ENCODE measurements around the gene TTC24.

Gene TTC24

DNA sequence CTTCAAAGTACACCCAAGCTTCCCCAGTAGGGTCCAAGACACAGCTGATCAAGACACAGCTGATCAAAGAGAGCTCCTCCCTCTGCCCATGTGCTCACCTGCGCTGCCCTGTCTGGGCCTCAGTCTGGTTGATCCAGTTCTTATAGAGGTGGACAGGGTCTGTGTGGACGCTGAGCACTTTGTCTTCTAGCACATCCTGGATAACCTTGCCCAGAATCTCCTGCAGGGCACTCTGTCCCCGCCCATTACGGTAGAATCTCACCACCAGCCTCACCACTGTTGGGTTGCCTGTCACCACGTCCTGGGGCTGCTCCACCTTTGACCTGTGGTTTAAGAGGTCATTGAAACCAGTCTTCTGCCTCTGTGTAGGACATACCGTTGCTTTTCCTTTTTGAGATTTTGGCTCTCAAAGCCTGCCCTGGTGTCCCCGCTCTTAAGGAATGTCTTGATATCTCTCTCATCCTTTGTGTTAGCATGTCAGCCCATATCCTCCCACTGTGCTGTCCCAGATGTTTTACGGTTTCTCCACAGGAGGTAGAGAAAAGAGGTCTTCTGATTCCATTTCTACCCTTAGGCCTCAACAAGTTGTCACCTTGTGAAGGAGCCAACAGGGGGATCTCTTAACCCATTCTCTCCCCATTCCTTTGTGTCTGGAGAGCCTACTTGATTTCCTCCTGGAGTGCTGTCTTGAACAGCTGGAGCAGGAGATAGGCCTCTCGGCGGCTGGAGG lies 40.6 kb upstream of the TTC24 start:
- no peaks in the 10 kb centered on the region for H3F3A ChIP-seq (ENCODE audit: insufficient read depth)
- no peak overlapping the region for H2AFZ ChIP-seq (ENCODE audit: low read depth, low read length, severe bottlenecking)
- H3K27me3 ChIP-seq (ENCODE audit: low read length), result no peaks in the 10 kb centered on the region
- no peak overlapping the region for H3K27ac ChIP-seq (ENCODE audit: low read depth, low read length)
- H3K79me2 ChIP-seq (ENCODE audit: insufficient read depth, low read length), result no peaks in the 10 kb centered on the region
- H3K9me2 ChIP-seq (replicated peaks; ENCODE audit: insufficient read depth, low read length), result no peaks in the 10 kb centered on the region
- no peaks in the 10 kb centered on the region for H4K20me1 ChIP-seq (ENCODE audit: low read depth, low read length)
- no peaks in the 10 kb centered on the region for H3K9me3 ChIP-seq (ENCODE audit: insufficient read depth, low read length)
- H3K4me3 ChIP-seq (ENCODE audit: insufficient read depth, low read length, poor library complexity, severe bottlenecking), result no peak overlapping the region
- no peak overlapping the region for H3K9ac ChIP-seq (ENCODE audit: low read length)
- TF ChIP-seq, protein P1, sequence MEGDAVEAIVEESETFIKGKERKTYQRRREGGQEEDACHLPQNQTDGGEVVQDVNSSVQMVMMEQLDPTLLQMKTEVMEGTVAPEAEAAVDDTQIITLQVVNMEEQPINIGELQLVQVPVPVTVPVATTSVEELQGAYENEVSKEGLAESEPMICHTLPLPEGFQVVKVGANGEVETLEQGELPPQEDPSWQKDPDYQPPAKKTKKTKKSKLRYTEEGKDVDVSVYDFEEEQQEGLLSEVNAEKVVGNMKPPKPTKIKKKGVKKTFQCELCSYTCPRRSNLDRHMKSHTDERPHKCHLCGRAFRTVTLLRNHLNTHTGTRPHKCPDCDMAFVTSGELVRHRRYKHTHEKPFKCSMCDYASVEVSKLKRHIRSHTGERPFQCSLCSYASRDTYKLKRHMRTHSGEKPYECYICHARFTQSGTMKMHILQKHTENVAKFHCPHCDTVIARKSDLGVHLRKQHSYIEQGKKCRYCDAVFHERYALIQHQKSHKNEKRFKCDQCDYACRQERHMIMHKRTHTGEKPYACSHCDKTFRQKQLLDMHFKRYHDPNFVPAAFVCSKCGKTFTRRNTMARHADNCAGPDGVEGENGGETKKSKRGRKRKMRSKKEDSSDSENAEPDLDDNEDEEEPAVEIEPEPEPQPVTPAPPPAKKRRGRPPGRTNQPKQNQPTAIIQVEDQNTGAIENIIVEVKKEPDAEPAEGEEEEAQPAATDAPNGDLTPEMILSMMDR (IDR thresholded peaks at IDR 0.05; ENCODE audit: insufficient read depth, low read length, poor library complexity, severe bottlenecking), result no peak
- TF ChIP-seq EZH2phosphoT487 (conservative IDR thresholded peaks at IDR 0.05; ENCODE audit: low read length), result no peak
- no peak overlapping the region for H3K4me2 ChIP-seq (ENCODE audit: low read depth, low read length, poor library complexity, severe bottlenecking)
- no peaks in the 10 kb centered on the region for H3K36me3 ChIP-seq (ENCODE audit: low read length)

DNA sequence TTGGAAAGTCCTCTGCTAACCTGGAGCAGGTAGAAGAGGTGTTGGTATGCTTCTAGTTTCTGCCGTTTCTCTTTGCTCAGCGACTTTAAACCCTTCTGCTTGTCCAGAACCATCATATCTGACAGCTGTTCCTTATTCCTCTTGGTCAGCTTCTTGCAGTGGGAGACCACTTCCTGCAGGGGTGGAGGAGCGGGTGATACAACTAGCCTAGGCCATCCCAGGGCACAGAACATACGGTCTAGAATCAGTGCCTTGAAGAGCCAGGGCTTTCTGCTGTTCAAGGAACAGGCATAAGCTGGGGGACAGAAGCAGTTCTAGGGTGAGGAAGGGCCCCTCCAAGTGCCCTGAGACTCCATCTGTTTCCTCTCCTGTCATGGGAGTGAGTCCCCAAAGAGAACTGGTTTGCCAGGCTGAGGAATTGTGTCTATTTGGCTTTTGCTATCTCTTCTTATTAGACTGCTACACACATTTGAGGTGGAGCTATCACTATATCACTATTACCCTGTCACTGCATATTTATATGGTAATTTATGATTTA lies 39.6 kb upstream of the TTC24 start:
- Histone ChIP-seq H3K9me2 (replicated peaks; ENCODE audit: insufficient read depth, low read length) (no peaks in the 10 kb centered on the region), H4K20me1 (ENCODE audit: low read depth, low read length) (no peaks in the 10 kb centered on the region), H3K27ac (ENCODE audit: low read depth, low read length) (no peak overlapping the region), H2AFZ (ENCODE audit: low read depth, low read length, severe bottlenecking) (no peak overlapping the region), H3F3A (ENCODE audit: insufficient read depth) (no peaks in the 10 kb centered on the region), H3K27me3 (ENCODE audit: low read length) (no peaks in the 10 kb centered on the region), H3K79me2 (ENCODE audit: insufficient read depth, low read length) (no peaks in the 10 kb centered on the region), H3K4me2 (ENCODE audit: low read depth, low read length, poor library complexity, severe bottlenecking) (no peak overlapping the region), H3K9me3 (ENCODE audit: insufficient read depth, low read length) (no peaks in the 10 kb centered on the region), H3K9ac (ENCODE audit: low read length) (no peak overlapping the region), H3K36me3 (ENCODE audit: low read length) (no peaks in the 10 kb centered on the region), H3K4me3 (ENCODE audit: insufficient read depth, low read length, poor library complexity, severe bottlenecking) (no peak overlapping the region)
- no peak for TF ChIP-seq EZH2phosphoT487 (conservative IDR thresholded peaks at IDR 0.05; ENCODE audit: low read length)
- TF ChIP-seq, protein P1 (IDR thresholded peaks at IDR 0.05; ENCODE audit: insufficient read depth, low read length, poor library complexity, severe bottlenecking), result no peak

DNA sequence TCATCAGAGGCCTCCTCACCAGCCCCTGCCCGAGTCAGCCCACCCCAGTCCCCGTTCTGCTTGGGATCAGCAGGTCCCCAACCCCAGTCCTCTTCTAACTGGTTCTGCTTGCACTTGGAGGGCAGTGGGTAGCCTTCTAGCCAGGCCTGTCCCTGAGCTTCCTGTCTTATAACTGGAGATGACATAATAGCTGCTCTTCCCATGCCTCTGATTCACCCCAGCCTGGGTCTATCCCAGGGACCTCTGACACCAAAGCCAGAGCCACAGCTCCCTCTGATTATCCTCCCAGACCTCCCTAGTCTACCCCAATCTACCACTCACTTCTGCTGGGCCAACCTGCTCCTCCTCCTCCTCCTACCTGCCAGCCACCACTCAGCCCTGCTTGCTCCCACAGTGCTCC lies 38.6 kb upstream of the TTC24 start:
- Histone ChIP-seq H3K9ac (ENCODE audit: low read length) (no peak overlapping the region), H3K4me3 (ENCODE audit: insufficient read depth, low read length, poor library complexity, severe bottlenecking) (no peak overlapping the region), H3K9me3 (ENCODE audit: insufficient read depth, low read length) (no peaks in the 10 kb centered on the region), H3K9me2 (replicated peaks; ENCODE audit: insufficient read depth, low read length) (no peaks in the 10 kb centered on the region), H2AFZ (ENCODE audit: low read depth, low read length, severe bottlenecking) (no peak overlapping the region), H3K27ac (ENCODE audit: low read depth, low read length) (no peak overlapping the region), H3K36me3 (ENCODE audit: low read length) (no peaks in the 10 kb centered on the region), H4K20me1 (ENCODE audit: low read depth, low read length) (no peaks in the 10 kb centered on the region), H3K79me2 (ENCODE audit: insufficient read depth, low read length) (no peaks in the 10 kb centered on the region), H3K27me3 (ENCODE audit: low read length) (no peaks in the 10 kb centered on the region), H3K4me2 (ENCODE audit: low read depth, low read length, poor library complexity, severe bottlenecking) (no peak overlapping the region), H3F3A (ENCODE audit: insufficient read depth) (no peaks in the 10 kb centered on the region)
- TF ChIP-seq, protein P1 (IDR thresholded peaks at IDR 0.05; ENCODE audit: insufficient read depth, low read length, poor library complexity, severe bottlenecking), result no peak
- TF ChIP-seq EZH2phosphoT487 (conservative IDR thresholded peaks at IDR 0.05; ENCODE audit: low read length), result no peak

Measured in SU-DHL-6 (cell line).